Measurements from ENCODE around the gene RAP1GAP2. TPM values are rescaled to one million over a fixed set of nuclear protein-coding genes. Genes with fewer than 3 reads are reported as not detected.
"Not testable (repeated sequence)": the region's sequence is repeated elsewhere in the genome, so short reads cannot be mapped to it uniquely, and the experiment has no call there.

The RAP1GAP2 gene
- total RNA-seq, 2 experiments from 2014 or later: 1.9 to 2.3 TPM

GRCh38 chr17:3039736-3040135 lies 243.5 kb downstream of the RAP1GAP2 start:
- ChIA-PET CTCF (interaction anchor here (1.1 kb wide), 1 partner anchor 9 kb away, joined by 9 read pairs; no protein-coding TSS in a partner anchor), POLR2A (interaction anchor here (0.7 to 1.1 kb wide), 2 partner anchors 519 to 610 kb away, joined by 3 to 4 read pairs; no protein-coding TSS in a partner anchor)
- no peak for DNase-seq
- Mint-ChIP-seq H3K27ac (no peak overlapping the region), H3K9me3 (peaks cover 17% of the 10 kb centered on the region), H3K27me3 (peaks cover 3% of the 10 kb centered on the region), H3K36me3 (peaks cover 3% of the 10 kb centered on the region), H3K4me1 (ENCODE audit: low read depth) (peaks cover 11% of the 10 kb centered on the region), H3K4me3 (no peak overlapping the region)
- intact Hi-C loops (cut with micrococcal nuclease): no loop called here

GRCh38 chr17:3040882-3041281 lies 244.6 kb downstream of the RAP1GAP2 start:
- DNase-seq: no peak
- H3K27me3 Mint-ChIP-seq: peaks cover 3% of the 10 kb centered on the region
- peaks cover 3% of the 10 kb centered on the region for H3K36me3 Mint-ChIP-seq
- intact Hi-C loops (cut with micrococcal nuclease): no loop called here
- H3K4me1 Mint-ChIP-seq (ENCODE audit: low read depth): peaks cover 11% of the 10 kb centered on the region
- CTCF ChIA-PET: interaction anchor here (1.3 kb wide), 1 partner anchor 28 kb away, joined by 3 read pairs; no protein-coding TSS in a partner anchor
- POLR2A ChIA-PET: interaction anchor here (0.7 kb wide), 1 partner anchor 133 kb away, joined by 4 read pairs; no protein-coding TSS in a partner anchor
- H3K4me3 Mint-ChIP-seq: no peak overlapping the region
- peaks cover 17% of the 10 kb centered on the region for H3K9me3 Mint-ChIP-seq
- H3K27ac Mint-ChIP-seq: no peak overlapping the region

GRCh38 chr17:3043737-3044365 lies 247.6 kb downstream of the RAP1GAP2 start:
- CTCF ChIA-PET: interaction anchor here (1.3 to 1.8 kb wide), 3 partner anchors 31 to 258 kb away, joined by 4 to 7 read pairs (median 4); no protein-coding TSS in a partner anchor
- peak; percentile 34 for DNase-seq
- H3K27me3 Mint-ChIP-seq: peaks cover 3% of the 10 kb centered on the region
- peaks cover 3% of the 10 kb centered on the region for H3K36me3 Mint-ChIP-seq
- intact Hi-C loops (cut with micrococcal nuclease): no loop called here
- H3K4me3 Mint-ChIP-seq: no peak overlapping the region
- no peak overlapping the region for H3K27ac Mint-ChIP-seq
- peaks cover 17% of the 10 kb centered on the region for H3K9me3 Mint-ChIP-seq
- peaks cover 16% of the 10 kb centered on the region for H3K4me1 Mint-ChIP-seq (ENCODE audit: low read depth)
- POLR2A ChIA-PET: no interaction called here

GRCh38 chr17:3046753-3047152 lies 250.5 kb downstream of the RAP1GAP2 start:
- peaks cover 3% of the 10 kb centered on the region for H3K36me3 Mint-ChIP-seq
- H3K4me3 Mint-ChIP-seq: no peak overlapping the region
- peaks cover 17% of the 10 kb centered on the region for H3K9me3 Mint-ChIP-seq
- ChIA-PET POLR2A (no interaction called here), CTCF (interaction anchor here (0.6 to 0.7 kb wide), 2 partner anchors 115 to 674 kb away, joined by 3 read pairs; no protein-coding TSS in a partner anchor)
- DNase-seq: no peak
- peaks cover 12% of the 10 kb centered on the region for H3K4me1 Mint-ChIP-seq (ENCODE audit: low read depth)
- H3K27ac Mint-ChIP-seq: no peak overlapping the region
- H3K27me3 Mint-ChIP-seq: no peaks in the 10 kb centered on the region
- intact Hi-C loops (cut with micrococcal nuclease): no loop called here

GRCh38 chr17:3048727-3049471 lies 252.7 kb downstream of the RAP1GAP2 start:
- POLR2A ChIA-PET: no interaction called here
- peak; percentile 97 for DNase-seq
- Mint-ChIP-seq H3K36me3 (no peaks in the 10 kb centered on the region), H3K9me3 (peaks cover 7% of the 10 kb centered on the region), H3K27me3 (no peaks in the 10 kb centered on the region), H3K4me1 (ENCODE audit: low read depth) (peaks cover 12% of the 10 kb centered on the region), H3K27ac (peak overlapping the region; percentile 83), H3K4me3 (peak overlapping the region; percentile 93)
- CTCF ChIA-PET: interaction anchor here (0.5 to 2.1 kb wide), 14 partner anchors 9 to 600 kb away, joined by 3 to 19 read pairs (median 4); partner anchors contain the start of genes CTNS, PAFAH1B1 and SHPK
- intact Hi-C loops (cut with micrococcal nuclease): no loop called here

GRCh38 chr17:3049705-3050295 lies 253.6 kb downstream of the RAP1GAP2 start:
- H3K27ac Mint-ChIP-seq: no peak overlapping the region
- peaks cover 12% of the 10 kb centered on the region for H3K4me1 Mint-ChIP-seq (ENCODE audit: low read depth)
- intact Hi-C loops (cut with micrococcal nuclease): no loop called here
- ChIA-PET POLR2A (no interaction called here), CTCF (interaction anchor here (1.2 to 2.1 kb wide), 6 partner anchors 10 to 599 kb away, joined by 3 to 19 read pairs (median 4); no protein-coding TSS in a partner anchor)
- no peaks in the 10 kb centered on the region for H3K27me3 Mint-ChIP-seq
- H3K9me3 Mint-ChIP-seq: no peaks in the 10 kb centered on the region
- DNase-seq: no peak
- H3K4me3 Mint-ChIP-seq: peak overlapping the region; percentile 93
- no peaks in the 10 kb centered on the region for H3K36me3 Mint-ChIP-seq

- H3K27me3 Mint-ChIP-seq; DNase-seq; H3K9me3 Mint-ChIP-seq; intact Hi-C loops (cut with micrococcal nuclease); H3K4me1 Mint-ChIP-seq (ENCODE audit: low read depth); POLR2A ChIA-PET; H3K4me3 Mint-ChIP-seq; H3K36me3 Mint-ChIP-seq; CTCF ChIA-PET; H3K27ac Mint-ChIP-seq: not testable (repeated sequence)
Observed at GRCh38 chr17:3054868-3055267, 258.6 kb downstream of the RAP1GAP2 start.

- DNase-seq; H3K27me3 Mint-ChIP-seq; intact Hi-C loops (cut with micrococcal nuclease); POLR2A ChIA-PET; H3K9me3 Mint-ChIP-seq; H3K27ac Mint-ChIP-seq; H3K4me1 Mint-ChIP-seq (ENCODE audit: low read depth); CTCF ChIA-PET; H3K36me3 Mint-ChIP-seq; H3K4me3 Mint-ChIP-seq: not testable (repeated sequence)
Observed at GRCh38 chr17:3062824-3063377, 266.7 kb downstream of the RAP1GAP2 start.

GRCh38 chr17:3063507-3063906 lies 267.3 kb downstream of the RAP1GAP2 start, which contains the start of gene OR1D5:
OR1D5 (minus strand) TSS chr17:3063607; CDS start chr17:3063607, 0 bp downstream.
- H3K4me3 Mint-ChIP-seq; intact Hi-C loops (cut with micrococcal nuclease); CTCF ChIA-PET; POLR2A ChIA-PET; H3K36me3 Mint-ChIP-seq; H3K4me1 Mint-ChIP-seq (ENCODE audit: low read depth); H3K27me3 Mint-ChIP-seq; DNase-seq; H3K9me3 Mint-ChIP-seq; H3K27ac Mint-ChIP-seq: not testable (repeated sequence)

- H3K4me1 Mint-ChIP-seq (ENCODE audit: low read depth); H3K9me3 Mint-ChIP-seq; H3K36me3 Mint-ChIP-seq; H3K27ac Mint-ChIP-seq; intact Hi-C loops (cut with micrococcal nuclease); H3K4me3 Mint-ChIP-seq; H3K27me3 Mint-ChIP-seq; CTCF ChIA-PET; DNase-seq; POLR2A ChIA-PET: not testable (repeated sequence)
Observed at GRCh38 chr17:3065192-3065591, 269.0 kb downstream of the RAP1GAP2 start.

- H3K27ac Mint-ChIP-seq; DNase-seq; CTCF ChIA-PET; H3K36me3 Mint-ChIP-seq; H3K27me3 Mint-ChIP-seq; H3K4me3 Mint-ChIP-seq; intact Hi-C loops (cut with micrococcal nuclease); H3K4me1 Mint-ChIP-seq (ENCODE audit: low read depth); H3K9me3 Mint-ChIP-seq; POLR2A ChIA-PET: not testable (repeated sequence)
Observed at GRCh38 chr17:3073850-3074249, 277.6 kb downstream of the RAP1GAP2 start.
